ENCODE results near the gene NPHP4. TPM values are rescaled to one million over a fixed set of nuclear protein-coding genes. Genes with fewer than 3 reads are reported as not detected.

NPHP4 gene
- polyA plus RNA-seq, 2 of the 4 experiments (the other 2 are of a cell fraction): 2.9 to 5.1 TPM

DNA sequence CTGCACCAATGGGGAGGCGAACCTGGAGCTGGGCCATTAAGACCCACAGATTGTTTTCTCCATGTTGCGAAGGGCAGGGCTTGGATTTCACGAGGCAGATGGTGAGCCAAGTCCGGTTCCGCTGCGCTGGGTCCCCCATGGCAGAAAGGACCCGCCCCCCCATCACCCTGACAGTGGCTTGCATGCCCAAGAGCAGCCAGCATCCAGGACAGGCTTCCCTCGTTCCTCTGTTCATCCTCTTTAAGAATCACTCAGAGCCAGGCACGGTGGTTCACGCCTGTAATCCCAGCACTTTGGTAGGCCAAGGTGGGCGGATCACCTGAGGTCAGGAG, 15.8 kb upstream of the NPHP4 start:
- ATAC-seq (no peak), DNase-seq (ENCODE audit: low read depth in 1 of 2, low spot score in 1 of 2) (no peak), FAIRE-seq (no peak)
- no peaks in the 10 kb centered on the region for H3K9me3 ChIP-seq
- ChIA-PET CTCF (no interaction called here), POLR2A (no interaction called here)
- TF ChIP-seq POLR2AphosphoS2 (conservative IDR thresholded peaks at IDR 0.05; ENCODE audit: low read length) (no peak), MYC (IDR thresholded peaks at IDR 0.05; ENCODE audit: borderline replicate concordance, low read length) (no peak), CEBPB (IDR thresholded peaks at IDR 0.05) (no peak), FOXS1 (CRISPR knock-in tag; IDR thresholded peaks at IDR 0.05) (no peak), ESRRA (IDR thresholded peaks at IDR 0.05; ENCODE audit: borderline replicate concordance, low read length) (no peak), FOSL2 (IDR thresholded peaks at IDR 0.05) (no peak), FOSL2 (CRISPR knock-in tag; IDR thresholded peaks at IDR 0.05) (no peak), RAD21 (conservative IDR thresholded peaks at IDR 0.05 in 1 of 2, IDR thresholded peaks at IDR 0.05 in 1 of 2) (no peak)
- TF ChIP-seq, protein P1, sequence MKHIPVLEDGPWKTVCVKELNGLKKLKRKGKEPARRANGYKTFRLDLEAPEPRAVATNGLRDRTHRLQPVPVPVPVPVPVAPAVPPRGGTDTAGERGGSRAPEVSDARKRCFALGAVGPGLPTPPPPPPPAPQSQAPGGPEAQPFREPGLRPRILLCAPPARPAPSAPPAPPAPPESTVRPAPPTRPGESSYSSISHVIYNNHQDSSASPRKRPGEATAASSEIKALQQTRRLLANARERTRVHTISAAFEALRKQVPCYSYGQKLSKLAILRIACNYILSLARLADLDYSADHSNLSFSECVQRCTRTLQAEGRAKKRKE (CRISPR knock-in tag; IDR thresholded peaks at IDR 0.05; ENCODE audit: low read depth): no peak
- TF ChIP-seq, protein P2, sequence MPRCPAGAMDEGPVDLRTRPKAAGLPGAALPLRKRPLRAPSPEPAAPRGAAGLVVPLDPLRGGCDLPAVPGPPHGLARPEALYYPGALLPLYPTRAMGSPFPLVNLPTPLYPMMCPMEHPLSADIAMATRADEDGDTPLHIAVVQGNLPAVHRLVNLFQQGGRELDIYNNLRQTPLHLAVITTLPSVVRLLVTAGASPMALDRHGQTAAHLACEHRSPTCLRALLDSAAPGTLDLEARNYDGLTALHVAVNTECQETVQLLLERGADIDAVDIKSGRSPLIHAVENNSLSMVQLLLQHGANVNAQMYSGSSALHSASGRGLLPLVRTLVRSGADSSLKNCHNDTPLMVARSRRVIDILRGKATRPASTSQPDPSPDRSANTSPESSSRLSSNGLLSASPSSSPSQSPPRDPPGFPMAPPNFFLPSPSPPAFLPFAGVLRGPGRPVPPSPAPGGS (IDR thresholded peaks at IDR 0.05): no peak
- no peak overlapping the region for H3K27ac ChIP-seq
- H3K4me1 ChIP-seq: no peaks in the 10 kb centered on the region
- no peak overlapping the region for H3K4me2 ChIP-seq
- no peak overlapping the region for H3K4me3 ChIP-seq
- WGBS (ENCODE audit: missing lambda C conversion rate): 86% methylated on average over 10 of the region's 11 CpGs

DNA sequence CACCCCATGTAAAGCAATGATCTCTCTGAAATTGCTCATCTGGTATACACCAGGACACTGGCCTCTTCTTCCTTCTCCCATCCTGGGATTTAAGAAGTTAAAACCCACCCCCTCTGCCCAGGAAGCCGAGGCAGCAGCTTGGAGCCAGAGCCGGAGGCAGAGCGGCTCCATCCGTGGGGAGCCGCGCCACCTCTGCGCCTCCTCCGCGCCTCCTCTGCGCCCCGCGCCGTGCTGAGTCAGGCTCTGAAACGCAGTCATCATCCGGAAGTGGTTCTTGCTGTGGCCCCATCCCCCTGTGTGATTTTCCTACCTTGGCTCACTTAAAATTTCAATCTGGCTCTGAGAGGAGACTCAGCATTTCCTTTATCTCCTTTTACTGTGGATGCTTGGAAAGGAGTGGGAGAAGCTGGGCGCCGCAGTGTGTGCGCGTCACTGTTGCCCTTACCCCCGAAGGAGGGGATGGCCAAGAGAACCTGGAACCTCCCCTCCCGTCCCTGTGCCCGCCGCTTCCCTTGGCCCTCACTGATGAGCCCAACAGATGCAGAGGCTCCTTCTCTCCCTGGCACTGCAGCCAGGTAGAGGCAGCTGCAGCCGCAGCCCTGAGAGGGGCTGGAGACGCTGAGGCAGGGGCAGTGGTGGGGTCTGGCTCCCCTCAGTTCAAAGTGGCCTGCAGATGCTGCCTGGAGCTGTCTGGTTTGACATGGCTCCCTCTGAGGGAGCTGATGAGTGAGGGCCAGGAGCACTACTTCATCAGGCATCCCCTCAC, 15.3 kb upstream of the NPHP4 start:
- no peak for DNase-seq (ENCODE audit: low read depth in 1 of 2, low spot score in 1 of 2)
- no peaks in the 10 kb centered on the region for H3K4me1 ChIP-seq
- H3K27ac ChIP-seq: no peak overlapping the region
- FAIRE-seq: no peak
- no peak overlapping the region for H3K4me3 ChIP-seq
- no peaks in the 10 kb centered on the region for H3K9me3 ChIP-seq
- no peak; a peak in 1 of 6 replicates for ATAC-seq
- TF ChIP-seq, protein P1 (CRISPR knock-in tag; IDR thresholded peaks at IDR 0.05; ENCODE audit: low read depth): no peak
- TF ChIP-seq MAZ (IDR thresholded peaks at IDR 0.05; ENCODE audit: borderline replicate concordance, low read depth, low read length): no peak
- no peak for TF ChIP-seq RFX5 (IDR thresholded peaks at IDR 0.05)
- TF ChIP-seq ESRRA (IDR thresholded peaks at IDR 0.05; ENCODE audit: borderline replicate concordance, low read length): no peak
- TF ChIP-seq NFE2L2 (conservative IDR thresholded peaks at IDR 0.05; ENCODE audit: low read length): no peak
- no peak for TF ChIP-seq HOXA7 (CRISPR knock-in tag; IDR thresholded peaks at IDR 0.05)
- TF ChIP-seq, protein P3, sequence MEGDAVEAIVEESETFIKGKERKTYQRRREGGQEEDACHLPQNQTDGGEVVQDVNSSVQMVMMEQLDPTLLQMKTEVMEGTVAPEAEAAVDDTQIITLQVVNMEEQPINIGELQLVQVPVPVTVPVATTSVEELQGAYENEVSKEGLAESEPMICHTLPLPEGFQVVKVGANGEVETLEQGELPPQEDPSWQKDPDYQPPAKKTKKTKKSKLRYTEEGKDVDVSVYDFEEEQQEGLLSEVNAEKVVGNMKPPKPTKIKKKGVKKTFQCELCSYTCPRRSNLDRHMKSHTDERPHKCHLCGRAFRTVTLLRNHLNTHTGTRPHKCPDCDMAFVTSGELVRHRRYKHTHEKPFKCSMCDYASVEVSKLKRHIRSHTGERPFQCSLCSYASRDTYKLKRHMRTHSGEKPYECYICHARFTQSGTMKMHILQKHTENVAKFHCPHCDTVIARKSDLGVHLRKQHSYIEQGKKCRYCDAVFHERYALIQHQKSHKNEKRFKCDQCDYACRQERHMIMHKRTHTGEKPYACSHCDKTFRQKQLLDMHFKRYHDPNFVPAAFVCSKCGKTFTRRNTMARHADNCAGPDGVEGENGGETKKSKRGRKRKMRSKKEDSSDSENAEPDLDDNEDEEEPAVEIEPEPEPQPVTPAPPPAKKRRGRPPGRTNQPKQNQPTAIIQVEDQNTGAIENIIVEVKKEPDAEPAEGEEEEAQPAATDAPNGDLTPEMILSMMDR (IDR thresholded peaks at IDR 0.05): no peak
- ChIA-PET POLR2A (no interaction called here), CTCF (interaction anchor here (0.7 to 1.0 kb wide), 2 partner anchors 18 to 28 kb away, joined by 3 read pairs; no protein-coding TSS in a partner anchor)
- no peak overlapping the region for H3K4me2 ChIP-seq
- 88% methylated on average over 22 of the region's 25 CpGs for WGBS (ENCODE audit: missing lambda C conversion rate)

DNA sequence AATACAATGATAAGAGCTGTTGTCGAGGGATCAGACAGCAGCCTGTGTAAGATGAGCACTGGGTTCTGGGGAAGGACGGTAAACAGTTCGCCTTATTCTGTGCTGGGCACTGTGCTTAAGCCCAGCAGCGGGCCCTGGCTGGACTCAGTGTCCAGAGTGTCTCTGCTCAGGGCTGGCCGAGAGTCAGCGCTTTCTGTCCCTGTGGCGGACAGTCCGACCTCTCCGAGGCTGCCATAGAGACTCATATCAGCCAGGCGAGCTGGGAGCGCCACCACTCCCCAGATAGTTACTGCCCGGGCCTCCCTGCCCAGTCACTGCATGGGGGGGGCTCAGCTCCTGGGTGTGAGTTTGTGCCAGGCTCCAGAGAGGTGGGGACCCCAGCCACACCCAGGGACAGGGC, 14.7 kb upstream of the NPHP4 start:
- FAIRE-seq: no peak
- WGBS (ENCODE audit: missing lambda C conversion rate): 91% methylated on average over 12 of the region's 12 CpGs
- TF ChIP-seq POLR2AphosphoS2 (conservative IDR thresholded peaks at IDR 0.05; ENCODE audit: low read length) (no peak), EP300 (IDR thresholded peaks at IDR 0.05) (no peak), EHMT2 (IDR thresholded peaks at IDR 0.05; ENCODE audit: low read depth) (no peak), HOXB13 (CRISPR knock-in tag; IDR thresholded peaks at IDR 0.05; ENCODE audit: low read depth) (no peak), FOSL2 (IDR thresholded peaks at IDR 0.05) (no peak), FOSL2 (CRISPR knock-in tag; IDR thresholded peaks at IDR 0.05) (no peak), NR3C1 (IDR thresholded peaks at IDR 0.05) (no peak), CHD4 (IDR thresholded peaks at IDR 0.05; ENCODE audit: borderline replicate concordance) (no peak)
- TF ChIP-seq, protein P3 (IDR thresholded peaks at IDR 0.05): no peak
- TF ChIP-seq, protein P4, sequence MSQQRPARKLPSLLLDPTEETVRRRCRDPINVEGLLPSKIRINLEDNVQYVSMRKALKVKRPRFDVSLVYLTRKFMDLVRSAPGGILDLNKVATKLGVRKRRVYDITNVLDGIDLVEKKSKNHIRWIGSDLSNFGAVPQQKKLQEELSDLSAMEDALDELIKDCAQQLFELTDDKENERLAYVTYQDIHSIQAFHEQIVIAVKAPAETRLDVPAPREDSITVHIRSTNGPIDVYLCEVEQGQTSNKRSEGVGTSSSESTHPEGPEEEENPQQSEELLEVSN (IDR thresholded peaks at IDR 0.05; ENCODE audit: borderline replicate concordance, low read depth): no peak
- TF ChIP-seq, protein P5, sequence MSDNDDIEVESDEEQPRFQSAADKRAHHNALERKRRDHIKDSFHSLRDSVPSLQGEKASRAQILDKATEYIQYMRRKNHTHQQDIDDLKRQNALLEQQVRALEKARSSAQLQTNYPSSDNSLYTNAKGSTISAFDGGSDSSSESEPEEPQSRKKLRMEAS (IDR thresholded peaks at IDR 0.05): no peak
- TF ChIP-seq, protein P6, sequence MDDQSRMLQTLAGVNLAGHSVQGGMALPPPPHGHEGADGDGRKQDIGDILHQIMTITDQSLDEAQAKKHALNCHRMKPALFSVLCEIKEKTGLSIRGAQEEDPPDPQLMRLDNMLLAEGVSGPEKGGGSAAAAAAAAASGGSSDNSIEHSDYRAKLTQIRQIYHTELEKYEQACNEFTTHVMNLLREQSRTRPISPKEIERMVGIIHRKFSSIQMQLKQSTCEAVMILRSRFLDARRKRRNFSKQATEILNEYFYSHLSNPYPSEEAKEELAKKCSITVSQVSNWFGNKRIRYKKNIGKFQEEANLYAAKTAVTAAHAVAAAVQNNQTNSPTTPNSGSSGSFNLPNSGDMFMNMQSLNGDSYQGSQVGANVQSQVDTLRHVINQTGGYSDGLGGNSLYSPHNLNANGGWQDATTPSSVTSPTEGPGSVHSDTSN (IDR thresholded peaks at IDR 0.05): no peak

More for the DNA sequence above, 14.7 kb upstream of the NPHP4 start:
- Histone ChIP-seq H3K4me1 (no peaks in the 10 kb centered on the region), H3K4me3 (no peak overlapping the region), H3K4me2 (no peak overlapping the region), H3K9me3 (no peaks in the 10 kb centered on the region), H3K27ac (no peak overlapping the region)
- ChIA-PET CTCF (interaction anchor here (0.7 to 1.0 kb wide), 2 partner anchors 19 to 28 kb away, joined by 3 read pairs; no protein-coding TSS in a partner anchor), POLR2A (no interaction called here)
- DNase-seq (ENCODE audit: low read depth in 1 of 2, low spot score in 1 of 2) (no peak), ATAC-seq (peak in 1 of 2 experiments; percentile 18; a peak in 3 of 6 replicates)
